Measurements from ENCODE around the gene THSD4. TPM values are rescaled to one million over a fixed set of nuclear protein-coding genes. Genes with fewer than 3 reads are reported as not detected.

Gene THSD4
- total RNA-seq, 2 experiments from 2014 or later, result not detected

DNA sequence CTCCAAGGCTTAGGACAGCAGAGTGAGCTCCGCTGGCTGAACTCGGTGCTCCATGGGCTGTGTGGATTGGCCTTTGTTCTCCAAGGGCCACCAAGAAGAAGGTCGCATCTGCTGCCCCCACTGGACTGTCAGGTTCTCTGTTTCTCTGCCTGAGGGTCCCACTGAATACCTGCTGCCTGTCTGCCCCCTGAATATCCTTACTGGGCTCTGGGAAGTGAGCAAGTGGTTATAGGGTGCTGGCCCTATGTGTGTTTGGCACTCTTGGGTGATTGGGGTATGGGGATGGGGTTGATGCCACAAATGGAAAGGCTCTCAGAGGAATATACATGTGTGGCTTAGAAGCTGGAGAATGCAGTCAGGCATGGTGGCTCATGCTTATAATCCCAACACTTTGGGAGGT, 82.3 kb downstream of the THSD4 start:
- Mint-ChIP-seq H3K4me1 (ENCODE audit: low read depth) (no peaks in the 10 kb centered on the region), H3K27ac (no peak overlapping the region), H3K9me3 (no peaks in the 10 kb centered on the region), H3K4me3 (no peak overlapping the region), H3K36me3 (ENCODE audit: low read depth) (no peaks in the 10 kb centered on the region), H3K27me3 (peaks cover 9% of the 10 kb centered on the region)
- POLR2A ChIA-PET, result no interaction called here
- Histone ChIP-seq H3K27me3 (ENCODE audit: control insufficient read depth in 1 of 2, insufficient read depth in 2 of 2, low read length in 2 of 2) (no peaks in the 10 kb centered on the region), H3K36me3 (ENCODE audit: insufficient read depth, low read length) (no peaks in the 10 kb centered on the region), H3K27ac (ENCODE audit: low read depth in 1 of 2, low read length in 2 of 2) (no peak overlapping the region), H3K4me1 (ENCODE audit: insufficient read depth, low read length) (no peaks in the 10 kb centered on the region), H3K4me3 (ENCODE audit: low read length) (no peak overlapping the region), H3K9me3 (ENCODE audit: control insufficient read depth in 1 of 2, insufficient read depth in 1 of 2, low read length in 2 of 2) (no peaks in the 10 kb centered on the region)
- DNase-seq (no peak), ATAC-seq (ENCODE audit: poor library complexity) (no peak)
- intact Hi-C loops (cut with DNase I, micrococcal nuclease), result no loop called here
- TF ChIP-seq, protein P1, sequence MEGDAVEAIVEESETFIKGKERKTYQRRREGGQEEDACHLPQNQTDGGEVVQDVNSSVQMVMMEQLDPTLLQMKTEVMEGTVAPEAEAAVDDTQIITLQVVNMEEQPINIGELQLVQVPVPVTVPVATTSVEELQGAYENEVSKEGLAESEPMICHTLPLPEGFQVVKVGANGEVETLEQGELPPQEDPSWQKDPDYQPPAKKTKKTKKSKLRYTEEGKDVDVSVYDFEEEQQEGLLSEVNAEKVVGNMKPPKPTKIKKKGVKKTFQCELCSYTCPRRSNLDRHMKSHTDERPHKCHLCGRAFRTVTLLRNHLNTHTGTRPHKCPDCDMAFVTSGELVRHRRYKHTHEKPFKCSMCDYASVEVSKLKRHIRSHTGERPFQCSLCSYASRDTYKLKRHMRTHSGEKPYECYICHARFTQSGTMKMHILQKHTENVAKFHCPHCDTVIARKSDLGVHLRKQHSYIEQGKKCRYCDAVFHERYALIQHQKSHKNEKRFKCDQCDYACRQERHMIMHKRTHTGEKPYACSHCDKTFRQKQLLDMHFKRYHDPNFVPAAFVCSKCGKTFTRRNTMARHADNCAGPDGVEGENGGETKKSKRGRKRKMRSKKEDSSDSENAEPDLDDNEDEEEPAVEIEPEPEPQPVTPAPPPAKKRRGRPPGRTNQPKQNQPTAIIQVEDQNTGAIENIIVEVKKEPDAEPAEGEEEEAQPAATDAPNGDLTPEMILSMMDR (IDR thresholded peaks at IDR 0.05), result no peak
- CTCF ChIA-PET, result no interaction called here

DNA sequence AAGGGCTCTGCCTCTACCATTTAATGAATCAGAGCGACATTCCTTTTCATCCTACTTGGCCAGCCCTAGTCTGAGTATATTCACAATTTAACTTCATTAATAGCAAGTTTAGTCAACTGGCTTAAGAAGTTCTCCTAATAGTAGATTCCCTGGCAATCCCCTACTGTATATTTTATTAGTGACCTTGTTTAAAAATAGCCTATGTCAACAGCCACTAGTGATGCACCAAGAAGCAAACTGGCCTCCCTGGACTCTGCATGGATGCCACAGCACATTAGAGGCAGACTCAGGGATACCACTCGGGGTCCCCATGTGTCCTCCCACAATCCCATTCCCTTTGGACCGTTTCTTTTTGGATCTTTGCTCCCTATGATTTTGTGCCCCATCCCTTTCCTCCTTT, 83.6 kb downstream of the THSD4 start:
- TF ChIP-seq, protein P1 (IDR thresholded peaks at IDR 0.05), result no peak
- Mint-ChIP-seq H3K27me3 (peaks cover 9% of the 10 kb centered on the region), H3K4me3 (no peak overlapping the region), H3K4me1 (ENCODE audit: low read depth) (no peaks in the 10 kb centered on the region), H3K36me3 (ENCODE audit: low read depth) (no peaks in the 10 kb centered on the region), H3K9me3 (no peaks in the 10 kb centered on the region), H3K27ac (no peak overlapping the region)
- no peaks in the 10 kb centered on the region for H3K9me3 ChIP-seq (ENCODE audit: control insufficient read depth in 1 of 2, insufficient read depth in 1 of 2, low read length in 2 of 2)
- DNase-seq, result no peak
- intact Hi-C loops (cut with DNase I, micrococcal nuclease), result no loop called here
- no peaks in the 10 kb centered on the region for H3K36me3 ChIP-seq (ENCODE audit: insufficient read depth, low read length)
- no peak overlapping the region for H3K27ac ChIP-seq (ENCODE audit: low read depth in 1 of 2, low read length in 2 of 2)
- H3K4me3 ChIP-seq (ENCODE audit: low read length), result no peak overlapping the region
- H3K27me3 ChIP-seq (ENCODE audit: control insufficient read depth in 1 of 2, insufficient read depth in 2 of 2, low read length in 2 of 2), result no peaks in the 10 kb centered on the region
- no peak for ATAC-seq (ENCODE audit: poor library complexity)
- H3K4me1 ChIP-seq (ENCODE audit: insufficient read depth, low read length), result no peaks in the 10 kb centered on the region
- ChIA-PET CTCF (no interaction called here), POLR2A (no interaction called here)

DNA sequence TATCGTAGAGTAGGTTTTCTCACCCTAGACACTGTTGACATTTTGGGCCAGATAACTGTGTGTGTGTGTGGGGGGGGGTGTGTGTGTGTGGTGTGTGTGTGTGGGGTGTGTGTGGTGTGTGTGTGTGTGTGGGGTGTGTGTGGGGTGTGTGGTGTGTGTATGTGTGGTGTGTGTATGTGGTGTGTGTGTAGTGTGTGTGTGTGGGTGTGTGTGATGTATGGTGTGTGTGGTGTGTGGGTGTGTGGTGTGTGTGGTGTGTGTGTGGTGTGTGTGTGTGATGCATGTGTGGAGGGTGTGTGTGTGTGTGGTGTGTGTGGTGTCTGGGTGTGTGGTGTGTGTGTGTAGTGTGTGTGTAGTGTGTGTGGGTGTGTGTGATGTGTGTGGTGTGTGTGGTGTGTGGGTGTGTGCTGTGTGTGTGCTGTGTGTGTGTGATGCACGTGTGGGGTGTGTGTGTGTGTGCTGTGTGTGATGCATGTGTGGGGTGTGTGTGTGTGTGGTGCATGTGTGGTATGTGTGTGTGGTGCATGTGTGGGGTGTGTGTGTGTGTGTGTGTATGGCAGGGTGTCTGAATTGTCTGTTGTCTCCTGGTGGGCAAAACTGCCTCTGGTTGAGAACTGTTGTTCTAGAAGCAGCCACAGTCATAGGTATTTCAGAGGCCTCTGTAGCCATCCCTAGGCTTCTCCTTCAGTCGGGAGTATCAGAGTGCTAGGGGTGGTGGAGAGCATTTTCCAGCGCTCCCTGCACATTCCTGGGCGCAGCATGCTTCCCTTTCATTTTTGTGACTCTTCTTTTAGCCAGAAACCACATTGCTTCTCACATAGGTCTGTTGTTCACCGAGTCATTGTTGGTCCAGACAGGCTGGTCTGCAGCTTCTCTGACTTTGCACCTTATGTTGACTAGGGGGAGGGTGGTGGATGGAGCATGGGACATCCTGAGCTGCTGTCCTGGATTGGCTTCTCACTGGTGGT, 84.4 kb downstream of the THSD4 start:
- H3K4me3 ChIP-seq (ENCODE audit: low read length), result no peak overlapping the region
- no peaks in the 10 kb centered on the region for H3K9me3 Mint-ChIP-seq
- peaks cover 9% of the 10 kb centered on the region for H3K27me3 Mint-ChIP-seq
- no peak overlapping the region for H3K27ac Mint-ChIP-seq
- H3K36me3 ChIP-seq (ENCODE audit: insufficient read depth, low read length), result no peaks in the 10 kb centered on the region
- H3K4me3 Mint-ChIP-seq, result no peak overlapping the region
- H3K4me1 ChIP-seq (ENCODE audit: insufficient read depth, low read length), result no peaks in the 10 kb centered on the region
- H3K27me3 ChIP-seq (ENCODE audit: control insufficient read depth in 1 of 2, insufficient read depth in 2 of 2, low read length in 2 of 2), result no peaks in the 10 kb centered on the region
- no peak for DNase-seq
- no peak for ATAC-seq (ENCODE audit: poor library complexity)
- ChIA-PET CTCF (no interaction called here), POLR2A (no interaction called here)
- intact Hi-C loops (cut with DNase I, micrococcal nuclease), result no loop called here
- no peak overlapping the region for H3K27ac ChIP-seq (ENCODE audit: low read depth in 1 of 2, low read length in 2 of 2)
- H3K4me1 Mint-ChIP-seq (ENCODE audit: low read depth), result no peaks in the 10 kb centered on the region
- TF ChIP-seq, protein P1 (IDR thresholded peaks at IDR 0.05), result no peak
- H3K9me3 ChIP-seq (ENCODE audit: control insufficient read depth in 1 of 2, insufficient read depth in 1 of 2, low read length in 2 of 2), result no peaks in the 10 kb centered on the region
- no peaks in the 10 kb centered on the region for H3K36me3 Mint-ChIP-seq (ENCODE audit: low read depth)

Measured in CD4-positive, alpha-beta T cell (primary cell).